Measurements from ENCODE around the gene MLIP.

DNA sequence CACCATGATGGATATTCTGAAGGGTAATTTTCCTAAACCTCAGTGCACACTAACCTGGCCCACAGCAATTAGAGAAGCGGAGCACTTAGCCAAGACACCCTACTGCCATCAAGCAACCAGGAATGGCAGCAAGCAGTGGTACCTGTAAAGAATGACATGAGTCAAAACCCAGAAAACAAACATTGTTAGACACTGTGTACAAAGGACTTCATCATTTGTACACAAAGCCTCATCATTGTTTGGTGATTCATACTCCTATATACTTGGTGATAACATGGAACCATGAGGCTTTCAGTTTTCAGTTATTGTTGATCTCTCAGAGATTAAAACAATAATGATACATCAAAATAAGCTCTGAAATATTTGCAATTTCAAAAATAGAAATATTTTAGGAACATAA, 74.6 kb downstream of the MLIP start:
- no peak for TF ChIP-seq EZH2 (IDR thresholded peaks at IDR 0.05; ENCODE audit: low read depth, unreplicated experiment)
- no peak for TF ChIP-seq CTCF (conservative IDR thresholded peaks at IDR 0.05; ENCODE audit: low read depth in 2 of 2)
- no peak for TF ChIP-seq EZH2phosphoT487 (IDR thresholded peaks at IDR 0.05; ENCODE audit: unreplicated experiment)
- TF ChIP-seq, protein P1, sequence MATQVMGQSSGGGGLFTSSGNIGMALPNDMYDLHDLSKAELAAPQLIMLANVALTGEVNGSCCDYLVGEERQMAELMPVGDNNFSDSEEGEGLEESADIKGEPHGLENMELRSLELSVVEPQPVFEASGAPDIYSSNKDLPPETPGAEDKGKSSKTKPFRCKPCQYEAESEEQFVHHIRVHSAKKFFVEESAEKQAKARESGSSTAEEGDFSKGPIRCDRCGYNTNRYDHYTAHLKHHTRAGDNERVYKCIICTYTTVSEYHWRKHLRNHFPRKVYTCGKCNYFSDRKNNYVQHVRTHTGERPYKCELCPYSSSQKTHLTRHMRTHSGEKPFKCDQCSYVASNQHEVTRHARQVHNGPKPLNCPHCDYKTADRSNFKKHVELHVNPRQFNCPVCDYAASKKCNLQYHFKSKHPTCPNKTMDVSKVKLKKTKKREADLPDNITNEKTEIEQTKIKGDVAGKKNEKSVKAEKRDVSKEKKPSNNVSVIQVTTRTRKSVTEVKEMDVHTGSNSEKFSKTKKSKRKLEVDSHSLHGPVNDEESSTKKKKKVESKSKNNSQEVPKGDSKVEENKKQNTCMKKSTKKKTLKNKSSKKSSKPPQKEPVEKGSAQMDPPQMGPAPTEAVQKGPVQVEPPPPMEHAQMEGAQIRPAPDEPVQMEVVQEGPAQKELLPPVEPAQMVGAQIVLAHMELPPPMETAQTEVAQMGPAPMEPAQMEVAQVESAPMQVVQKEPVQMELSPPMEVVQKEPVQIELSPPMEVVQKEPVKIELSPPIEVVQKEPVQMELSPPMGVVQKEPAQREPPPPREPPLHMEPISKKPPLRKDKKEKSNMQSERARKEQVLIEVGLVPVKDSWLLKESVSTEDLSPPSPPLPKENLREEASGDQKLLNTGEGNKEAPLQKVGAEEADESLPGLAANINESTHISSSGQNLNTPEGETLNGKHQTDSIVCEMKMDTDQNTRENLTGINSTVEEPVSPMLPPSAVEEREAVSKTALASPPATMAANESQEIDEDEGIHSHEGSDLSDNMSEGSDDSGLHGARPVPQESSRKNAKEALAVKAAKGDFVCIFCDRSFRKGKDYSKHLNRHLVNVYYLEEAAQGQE (IDR thresholded peaks at IDR 0.05; ENCODE audit: unreplicated experiment), result no peak
- no peak for TF ChIP-seq JUNB (IDR thresholded peaks at IDR 0.05; ENCODE audit: unreplicated experiment)
- TF ChIP-seq POLR2AphosphoS5 (IDR thresholded peaks at IDR 0.05; ENCODE audit: low read depth), result no peak
- TF ChIP-seq ZNF331 (CRISPR knock-in tag; IDR thresholded peaks at IDR 0.05; ENCODE audit: low read depth), result no peak
- no peak for TF ChIP-seq CREB1 (CRISPR knock-in tag; IDR thresholded peaks at IDR 0.05; ENCODE audit: low read depth)
- no peak for TF ChIP-seq STAT1 (IDR thresholded peaks at IDR 0.05; ENCODE audit: unreplicated experiment)
- TF ChIP-seq NANOG (IDR thresholded peaks at IDR 0.05; ENCODE audit: borderline replicate concordance), result no peak
- TF ChIP-seq, protein P2, sequence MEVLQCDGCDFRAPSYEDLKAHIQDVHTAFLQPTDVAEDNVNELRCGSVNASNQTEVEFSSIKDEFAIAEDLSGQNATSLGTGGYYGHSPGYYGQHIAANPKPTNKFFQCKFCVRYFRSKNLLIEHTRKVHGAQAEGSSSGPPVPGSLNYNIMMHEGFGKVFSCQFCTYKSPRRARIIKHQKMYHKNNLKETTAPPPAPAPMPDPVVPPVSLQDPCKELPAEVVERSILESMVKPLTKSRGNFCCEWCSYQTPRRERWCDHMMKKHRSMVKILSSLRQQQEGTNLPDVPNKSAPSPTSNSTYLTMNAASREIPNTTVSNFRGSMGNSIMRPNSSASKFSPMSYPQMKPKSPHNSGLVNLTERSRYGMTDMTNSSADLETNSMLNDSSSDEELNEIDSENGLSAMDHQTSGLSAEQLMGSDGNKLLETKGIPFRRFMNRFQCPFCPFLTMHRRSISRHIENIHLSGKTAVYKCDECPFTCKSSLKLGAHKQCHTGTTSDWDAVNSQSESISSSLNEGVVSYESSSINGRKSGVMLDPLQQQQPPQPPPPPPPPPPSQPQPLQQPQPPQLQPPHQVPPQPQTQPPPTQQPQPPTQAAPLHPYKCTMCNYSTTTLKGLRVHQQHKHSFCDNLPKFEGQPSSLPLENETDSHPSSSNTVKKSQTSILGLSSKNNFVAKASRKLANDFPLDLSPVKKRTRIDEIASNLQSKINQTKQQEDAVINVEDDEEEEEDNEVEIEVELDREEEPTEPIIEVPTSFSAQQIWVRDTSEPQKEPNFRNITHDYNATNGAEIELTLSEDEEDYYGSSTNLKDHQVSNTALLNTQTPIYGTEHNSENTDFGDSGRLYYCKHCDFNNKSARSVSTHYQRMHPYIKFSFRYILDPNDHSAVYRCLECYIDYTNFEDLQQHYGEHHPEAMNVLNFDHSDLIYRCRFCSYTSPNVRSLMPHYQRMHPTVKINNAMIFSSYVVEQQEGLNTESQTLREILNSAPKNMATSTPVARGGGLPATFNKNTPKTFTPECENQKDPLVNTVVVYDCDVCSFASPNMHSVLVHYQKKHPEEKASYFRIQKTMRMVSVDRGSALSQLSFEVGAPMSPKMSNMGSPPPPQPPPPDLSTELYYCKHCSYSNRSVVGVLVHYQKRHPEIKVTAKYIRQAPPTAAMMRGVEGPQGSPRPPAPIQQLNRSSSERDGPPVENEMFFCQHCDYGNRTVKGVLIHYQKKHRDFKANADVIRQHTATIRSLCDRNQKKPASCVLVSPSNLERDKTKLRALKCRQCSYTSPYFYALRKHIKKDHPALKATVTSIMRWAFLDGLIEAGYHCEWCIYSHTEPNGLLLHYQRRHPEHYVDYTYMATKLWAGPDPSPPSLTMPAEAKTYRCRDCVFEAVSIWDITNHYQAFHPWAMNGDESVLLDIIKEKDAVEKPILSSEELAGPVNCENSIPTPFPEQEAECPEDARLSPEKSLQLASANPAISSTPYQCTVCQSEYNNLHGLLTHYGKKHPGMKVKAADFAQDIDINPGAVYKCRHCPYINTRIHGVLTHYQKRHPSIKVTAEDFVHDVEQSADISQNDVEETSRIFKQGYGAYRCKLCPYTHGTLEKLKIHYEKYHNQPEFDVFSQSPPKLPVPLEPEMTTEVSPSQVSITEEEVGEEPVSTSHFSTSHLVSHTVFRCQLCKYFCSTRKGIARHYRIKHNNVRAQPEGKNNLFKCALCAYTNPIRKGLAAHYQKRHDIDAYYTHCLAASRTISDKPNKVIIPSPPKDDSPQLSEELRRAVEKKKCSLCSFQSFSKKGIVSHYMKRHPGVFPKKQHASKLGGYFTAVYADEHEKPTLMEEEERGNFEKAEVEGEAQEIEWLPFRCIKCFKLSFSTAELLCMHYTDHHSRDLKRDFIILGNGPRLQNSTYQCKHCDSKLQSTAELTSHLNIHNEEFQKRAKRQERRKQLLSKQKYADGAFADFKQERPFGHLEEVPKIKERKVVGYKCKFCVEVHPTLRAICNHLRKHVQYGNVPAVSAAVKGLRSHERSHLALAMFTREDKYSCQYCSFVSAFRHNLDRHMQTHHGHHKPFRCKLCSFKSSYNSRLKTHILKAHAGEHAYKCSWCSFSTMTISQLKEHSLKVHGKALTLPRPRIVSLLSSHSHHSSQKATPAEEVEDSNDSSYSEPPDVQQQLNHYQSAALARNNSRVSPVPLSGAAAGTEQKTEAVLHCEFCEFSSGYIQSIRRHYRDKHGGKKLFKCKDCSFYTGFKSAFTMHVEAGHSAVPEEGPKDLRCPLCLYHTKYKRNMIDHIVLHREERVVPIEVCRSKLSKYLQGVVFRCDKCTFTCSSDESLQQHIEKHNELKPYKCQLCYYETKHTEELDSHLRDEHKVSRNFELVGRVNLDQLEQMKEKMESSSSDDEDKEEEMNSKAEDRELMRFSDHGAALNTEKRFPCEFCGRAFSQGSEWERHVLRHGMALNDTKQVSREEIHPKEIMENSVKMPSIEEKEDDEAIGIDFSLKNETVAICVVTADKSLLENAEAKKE (CRISPR knock-in tag; IDR thresholded peaks at IDR 0.05), result no peak
